KOPT-K1 (cell line): Measurements from ENCODE around the gene NMT2.

Experiments used
- H3K27ac ChIP-seq: fragments of 200-600 bp; sonication (generic); 2 replicates; pipeline ENCODE4 v1.5.1; 2016; ENCODE audit warnings: antibody characterized with exemption, mild to moderate bottlenecking, low read depth, low read length; ENCODE audit not compliant: poor library complexity, severe bottlenecking
- H3K36me3 ChIP-seq: fragments of 200-600 bp; sonication (generic); 2 replicates; pipeline ENCODE4 v1.5.1; 2017; ENCODE audit warnings: antibody characterized with exemption, mild to moderate bottlenecking, low read length, moderate library complexity; ENCODE audit not compliant: insufficient read depth
- H3K9me3 ChIP-seq: fragments of 200-600 bp; sonication (generic); 2 replicates; pipeline ENCODE4 v1.5.1; 2017; ENCODE audit warnings: antibody characterized with exemption, low read length, mild to moderate bottlenecking; ENCODE audit not compliant: insufficient read depth, poor library complexity, severe bottlenecking

The NMT2 gene

GRCh38 chr10:15167411-15168290 lies 842 bp downstream of the NMT2 start:
- H3K9me3 ChIP-seq = no peaks in the 10 kb centered on the region
- H3K27ac ChIP-seq = peak overlapping the region; percentile 70
- H3K36me3 ChIP-seq = no peaks in the 10 kb centered on the region

GRCh38 chr10:15166325-15166724 lies 2.2 kb downstream of the NMT2 start:
- Histone ChIP-seq H3K27ac (no peak overlapping the region), H3K36me3 (no peaks in the 10 kb centered on the region)

GRCh38 chr10:15163253-15163828 lies 5.2 kb downstream of the NMT2 start:
- no peak overlapping the region for H3K27ac ChIP-seq
- no peaks in the 10 kb centered on the region for H3K36me3 ChIP-seq
- no peaks in the 10 kb centered on the region for H3K9me3 ChIP-seq

More at GRCh38 chr10:15166325-15166724, 2.2 kb downstream of the NMT2 start:
- no peaks in the 10 kb centered on the region for H3K9me3 ChIP-seq

GRCh38 chr10:15158972-15159371 lies 9.5 kb downstream of the NMT2 start:
- H3K36me3 ChIP-seq = no peaks in the 10 kb centered on the region
- H3K9me3 ChIP-seq = no peaks in the 10 kb centered on the region
- H3K27ac ChIP-seq = no peak overlapping the region

DNA sequence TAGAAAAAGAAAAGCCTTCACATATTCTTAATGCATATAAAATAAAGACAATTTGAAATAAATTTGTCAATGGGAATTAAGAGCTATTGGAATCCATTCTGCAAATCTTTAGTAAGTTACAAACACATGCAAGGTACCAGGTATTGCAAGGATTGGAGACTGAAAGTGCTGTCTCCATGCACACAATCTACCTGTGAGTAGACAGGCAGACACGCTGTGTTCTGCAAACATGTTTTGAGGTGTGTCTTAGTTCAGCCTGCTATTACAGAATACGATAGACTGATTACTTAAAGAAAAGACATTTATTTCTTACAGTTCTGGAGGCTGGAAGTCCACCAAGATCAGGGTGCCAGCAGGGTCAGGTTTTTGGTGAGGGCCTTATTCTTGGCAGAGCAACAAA lies 10.0 kb downstream of the NMT2 start:
- H3K9me3 ChIP-seq = no peaks in the 10 kb centered on the region
- no peak overlapping the region for H3K27ac ChIP-seq
- no peaks in the 10 kb centered on the region for H3K36me3 ChIP-seq

DNA sequence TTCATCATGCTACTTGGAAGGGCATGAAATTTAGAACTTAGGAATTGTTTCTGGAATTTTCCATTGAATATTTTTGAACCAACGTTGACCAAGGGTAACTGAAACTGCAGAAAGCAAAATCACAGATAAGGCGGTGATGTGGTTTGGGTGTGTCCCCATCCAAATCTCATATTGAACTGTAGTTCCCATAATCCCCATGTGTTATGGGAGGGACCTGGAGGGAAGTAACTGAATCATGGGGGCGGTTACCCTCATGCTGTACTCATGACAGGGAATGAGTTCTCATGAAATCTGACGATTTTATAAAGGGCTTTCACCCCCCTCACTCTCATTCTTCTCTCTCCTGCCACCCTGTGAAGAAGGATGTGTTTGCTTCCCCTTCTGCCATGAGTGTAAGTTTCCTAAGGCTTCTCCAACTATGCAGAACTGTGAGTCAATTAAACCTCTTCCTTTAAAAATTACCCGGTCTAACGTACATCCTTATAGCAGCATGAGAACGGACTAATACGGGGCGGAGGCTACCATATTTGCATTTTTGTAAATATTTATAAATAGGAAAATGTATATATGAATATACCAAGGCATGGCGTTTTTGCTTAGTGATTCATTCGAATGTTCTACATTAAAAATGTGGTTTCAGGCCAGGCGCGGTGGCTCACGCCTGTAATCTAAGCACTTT lies 12.4 kb downstream of the NMT2 start:
- Histone ChIP-seq H3K36me3 (no peaks in the 10 kb centered on the region), H3K27ac (no peak overlapping the region), H3K9me3 (no peaks in the 10 kb centered on the region)

DNA sequence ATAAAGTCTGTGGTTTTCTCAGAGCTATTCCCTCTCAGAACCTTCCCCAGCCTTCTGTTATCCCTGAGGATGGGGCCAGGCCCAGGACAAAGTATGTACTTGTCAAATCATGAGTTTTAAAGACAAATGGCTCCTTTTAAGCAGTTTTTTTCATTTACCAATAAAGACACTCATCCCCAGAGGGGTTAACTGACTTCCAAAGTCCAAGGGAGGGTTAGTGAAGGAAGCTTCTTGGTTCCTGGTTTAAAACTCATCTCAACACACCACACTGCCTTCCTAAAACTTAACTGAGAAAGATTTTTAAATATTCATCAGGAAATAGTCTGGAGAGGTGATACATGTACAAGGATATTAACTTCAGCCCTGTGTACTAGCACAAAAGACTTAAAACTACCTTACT lies 15.9 kb downstream of the NMT2 start:
- Histone ChIP-seq H3K36me3 (no peaks in the 10 kb centered on the region), H3K9me3 (no peaks in the 10 kb centered on the region)

GRCh38 chr10:15150563-15150962 lies 17.9 kb downstream of the NMT2 start:
- Histone ChIP-seq H3K36me3 (no peaks in the 10 kb centered on the region), H3K27ac (no peak overlapping the region), H3K9me3 (no peaks in the 10 kb centered on the region)

More for the DNA sequence above, 15.9 kb downstream of the NMT2 start:
- no peak overlapping the region for H3K27ac ChIP-seq

GRCh38 chr10:15149042-15149771 lies 19.3 kb downstream of the NMT2 start:
- Histone ChIP-seq H3K27ac (no peak overlapping the region), H3K36me3 (no peaks in the 10 kb centered on the region), H3K9me3 (no peaks in the 10 kb centered on the region)

GRCh38 chr10:15147594-15148392 lies 20.7 kb downstream of the NMT2 start:
- Histone ChIP-seq H3K27ac (no peak overlapping the region), H3K36me3 (no peaks in the 10 kb centered on the region), H3K9me3 (no peaks in the 10 kb centered on the region)

DNA sequence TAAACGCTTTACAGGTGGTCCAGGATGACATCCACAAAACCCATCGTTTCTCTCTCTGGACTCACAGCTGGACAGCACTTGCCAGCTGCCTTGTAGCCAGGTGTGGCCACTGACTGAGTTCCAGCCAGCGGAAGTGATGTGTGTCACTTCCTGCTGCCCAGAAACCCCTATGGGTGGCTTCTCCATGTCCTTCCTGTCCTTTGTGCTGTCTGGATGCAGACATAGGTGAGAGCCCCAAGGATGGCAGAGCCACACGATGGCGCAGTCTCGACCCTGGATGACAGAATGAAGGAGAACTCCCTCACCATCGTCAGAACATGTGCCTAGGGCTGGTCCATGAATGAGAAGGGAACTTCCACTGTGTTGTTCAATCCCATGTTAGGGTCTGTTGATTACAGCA lies 22.1 kb downstream of the NMT2 start:
- H3K36me3 ChIP-seq = no peaks in the 10 kb centered on the region
- H3K9me3 ChIP-seq = no peaks in the 10 kb centered on the region
- H3K27ac ChIP-seq = no peak overlapping the region

DNA sequence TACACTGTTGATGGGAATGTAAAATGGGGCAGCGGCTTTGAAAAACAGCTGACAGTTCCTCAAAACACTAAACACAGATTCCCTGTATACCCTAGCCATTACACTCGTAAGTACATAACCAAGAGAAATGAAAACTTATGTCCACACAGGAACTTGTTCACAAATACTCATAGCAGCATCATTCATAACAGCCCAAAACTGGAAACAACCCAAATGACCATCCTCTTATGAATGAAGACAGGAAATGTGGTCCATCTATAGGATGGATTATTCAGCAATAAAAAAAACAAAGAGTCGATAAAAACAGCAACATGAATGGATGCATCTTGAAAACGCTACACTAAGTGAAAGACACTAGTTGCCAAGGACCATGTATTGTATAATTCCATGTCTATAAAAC lies 23.7 kb downstream of the NMT2 start:
- Histone ChIP-seq H3K36me3 (no peaks in the 10 kb centered on the region), H3K27ac (no peak overlapping the region), H3K9me3 (no peaks in the 10 kb centered on the region)

- no peaks in the 10 kb centered on the region for H3K9me3 ChIP-seq
- no peaks in the 10 kb centered on the region; the same call in 1 of the 2 replicates for H3K36me3 ChIP-seq
- H3K27ac ChIP-seq = peak overlapping the region; percentile 59
Observed at GRCh38 chr10:15141136-15142054, 27.1 kb downstream of the NMT2 start.
